LNCAP (cell line): Measurements from ENCODE around the gene ELP4.

Experiments
- TF ChIP-seq, protein P1 (sequence below): fragments of 450-650 bp; IDR thresholded peaks from 2 replicates; pipeline ENCODE4 v1.5.1; 2017; ENCODE audit warnings: mild to moderate bottlenecking

The ELP4 gene

DNA sequence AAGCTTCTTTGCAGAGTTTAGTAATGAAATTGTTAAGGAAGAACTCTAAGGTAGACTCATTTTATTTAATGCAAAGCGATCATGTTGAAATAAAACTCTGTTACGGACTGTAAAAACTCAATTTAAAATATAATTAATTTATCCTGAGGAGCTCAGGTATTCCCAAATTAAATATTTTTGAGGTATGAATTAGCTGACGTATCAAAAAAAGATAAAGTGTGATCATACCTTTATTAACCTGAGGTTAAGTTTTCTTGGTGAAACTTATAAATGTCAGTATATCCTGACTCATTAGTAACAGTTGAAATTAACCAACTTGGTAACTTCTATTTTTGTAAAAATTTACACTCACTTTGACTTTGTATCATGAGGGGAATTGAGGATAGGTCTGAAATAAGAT, 171.2 kb downstream of the ELP4 start:
- TF ChIP-seq, protein P1, sequence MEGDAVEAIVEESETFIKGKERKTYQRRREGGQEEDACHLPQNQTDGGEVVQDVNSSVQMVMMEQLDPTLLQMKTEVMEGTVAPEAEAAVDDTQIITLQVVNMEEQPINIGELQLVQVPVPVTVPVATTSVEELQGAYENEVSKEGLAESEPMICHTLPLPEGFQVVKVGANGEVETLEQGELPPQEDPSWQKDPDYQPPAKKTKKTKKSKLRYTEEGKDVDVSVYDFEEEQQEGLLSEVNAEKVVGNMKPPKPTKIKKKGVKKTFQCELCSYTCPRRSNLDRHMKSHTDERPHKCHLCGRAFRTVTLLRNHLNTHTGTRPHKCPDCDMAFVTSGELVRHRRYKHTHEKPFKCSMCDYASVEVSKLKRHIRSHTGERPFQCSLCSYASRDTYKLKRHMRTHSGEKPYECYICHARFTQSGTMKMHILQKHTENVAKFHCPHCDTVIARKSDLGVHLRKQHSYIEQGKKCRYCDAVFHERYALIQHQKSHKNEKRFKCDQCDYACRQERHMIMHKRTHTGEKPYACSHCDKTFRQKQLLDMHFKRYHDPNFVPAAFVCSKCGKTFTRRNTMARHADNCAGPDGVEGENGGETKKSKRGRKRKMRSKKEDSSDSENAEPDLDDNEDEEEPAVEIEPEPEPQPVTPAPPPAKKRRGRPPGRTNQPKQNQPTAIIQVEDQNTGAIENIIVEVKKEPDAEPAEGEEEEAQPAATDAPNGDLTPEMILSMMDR, result no peak

GRCh38 chr11:31687256-31687655, 177.7 kb downstream of the ELP4 start:
- TF ChIP-seq, protein P1, result no peak

GRCh38 chr11:31687861-31688260, 178.3 kb downstream of the ELP4 start:
- TF ChIP-seq, protein P1, result no peak

DNA sequence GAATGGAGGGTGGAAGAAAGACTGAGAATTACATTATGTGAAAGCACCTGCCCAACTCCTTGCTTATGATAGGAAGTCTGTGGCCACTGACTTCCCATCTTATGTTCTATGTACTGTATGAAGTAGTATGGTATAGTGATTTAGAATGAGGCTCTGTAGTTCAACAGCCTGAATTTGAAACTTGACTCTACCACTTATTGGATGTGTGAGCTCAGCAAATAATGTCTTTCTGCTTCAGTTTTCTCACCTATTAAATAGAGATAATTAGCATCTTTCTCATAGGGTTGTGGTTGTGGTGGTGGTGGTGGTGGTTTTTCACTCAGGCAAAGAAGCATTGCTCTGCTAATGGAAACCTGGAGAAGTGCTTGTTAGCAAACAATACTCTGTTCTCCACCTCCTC, 180.0 kb downstream of the ELP4 start:
- TF ChIP-seq, protein P1, result no peak

- TF ChIP-seq, protein P1, result no peak
Observed at GRCh38 chr11:31690041-31690440, 180.5 kb downstream of the ELP4 start.

DNA sequence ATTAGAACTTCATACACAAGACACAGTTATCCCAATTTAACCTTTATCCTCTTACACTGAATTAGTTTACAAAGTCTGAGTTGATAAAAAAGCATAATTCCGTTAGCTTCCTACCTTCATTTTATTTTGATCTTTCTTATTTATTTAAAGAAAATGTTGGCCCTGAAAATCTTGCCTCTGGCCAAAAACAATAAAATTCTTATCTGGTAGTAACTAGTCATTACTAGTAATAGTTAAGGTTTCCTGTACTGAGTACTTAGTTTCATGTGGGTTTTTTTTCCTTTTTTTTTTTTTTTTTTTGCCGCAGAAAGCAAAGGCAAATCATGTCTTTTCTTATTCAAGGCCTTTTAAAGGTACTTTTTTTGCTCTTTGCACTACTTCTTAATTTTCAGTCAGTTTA, 180.9 kb downstream of the ELP4 start:
- TF ChIP-seq, protein P1, result no peak

DNA sequence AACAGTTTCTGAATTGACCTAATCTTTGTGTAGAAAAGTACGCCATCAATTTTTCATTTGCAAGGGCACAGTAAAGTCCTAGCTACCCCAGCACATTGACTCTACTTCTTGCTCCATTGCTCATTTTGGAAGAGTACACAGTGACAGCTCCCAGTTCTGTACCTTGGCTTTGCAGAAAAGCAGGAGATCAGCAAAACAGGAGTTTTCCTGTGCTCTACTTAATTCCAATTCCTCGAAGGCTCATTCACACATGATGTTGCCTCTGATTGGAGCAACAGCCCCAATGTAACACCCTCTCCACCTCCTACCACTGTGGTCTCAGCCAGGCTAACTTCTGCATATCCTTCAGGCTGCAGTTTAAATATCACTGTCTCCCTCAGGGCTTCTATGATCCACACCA, 182.9 kb downstream of the ELP4 start:
- TF ChIP-seq, protein P1, result no peak

- TF ChIP-seq, protein P1, result no peak
Observed at GRCh38 chr11:31699066-31699465, 189.5 kb downstream of the ELP4 start.
